K562 (cell line): ENCODE results near the gene HEATR3. TPM values are rescaled to one million over a fixed set of nuclear protein-coding genes. Genes with fewer than 3 reads are reported as not detected.

ENCODE experiments used
- BRF1 ChIP-seq: IDR thresholded peaks from 3 replicates; pipeline ENCODE4 v1.6.1; 2011; ENCODE audit warnings: borderline replicate concordance, mild to moderate bottlenecking; ENCODE audit not compliant: insufficient read length; ENCODE audit errors: extremely low read depth
- DACH1 ChIP-seq: fragments of 450-650 bp; IDR thresholded peaks from 2 replicates; pipeline ENCODE4 v1.6.1; 2018; ENCODE audit not compliant: partially characterized antibody
- EGR1 ChIP-seq: fragments of 450-650 bp; conservative IDR thresholded peaks from 2 replicates; pipeline ENCODE4 v1.6.1; 2017; ENCODE audit warnings: mild to moderate bottlenecking
- KDM4B ChIP-seq, 2 experiments: fragments of 450-650 bp in 1 of 2; sonication (generic) in 1 of 2; IDR thresholded peaks; 2 replicates each; pipeline ENCODE4 v1.6.1; 2016 to 2017; ENCODE audit warnings: borderline replicate concordance in 2 of 2, antibody characterized with exemption in 1 of 2, low read depth in 1 of 2, mild to moderate bottlenecking in 1 of 2
- NCOA6 ChIP-seq: fragments of 450-650 bp; IDR thresholded peaks from 2 replicates; pipeline ENCODE4 v1.6.1; 2017; ENCODE audit warnings: mild to moderate bottlenecking
- PRMT5 ChIP-seq: sonication (generic); formaldehyde crosslinking; IDR thresholded peaks from 2 replicates; pipeline ENCODE4 v1.5.0; 2020; ENCODE audit warnings: missing genetic modification reagents
- SETDB1 ChIP-seq: IDR thresholded peaks from one replicate; pipeline ENCODE4 v1.6.1; 2012; ENCODE audit warnings: low read length, control low read depth, inconsistent platforms
- SNIP1 ChIP-seq: fragments of 450-650 bp; IDR thresholded peaks from 2 replicates; pipeline ENCODE4 v1.7.1; 2017; ENCODE audit warnings: low read depth, mild to moderate bottlenecking
- TAL1 ChIP-seq: fragments of 450-650 bp; IDR thresholded peaks from 2 replicates; pipeline ENCODE4 v1.6.1; 2016; ENCODE audit warnings: mild to moderate bottlenecking
- ZNF431 ChIP-seq: sonication (generic); formaldehyde crosslinking; IDR thresholded peaks from 2 replicates; pipeline ENCODE4 v1.8.0; 2022; ENCODE audit warnings: mild to moderate bottlenecking, missing genetic modification reagents
- polyA plus RNA-seq, 8 experiments: library from polyadenylated mRNA; depleted of rRNA in 4 of 8; stranded (reverse) in 5 of 8; unstranded in 3 of 8; fragments of >200 nt; fragmentation: Nextera tagmentation in 2 of 8; fragmentation: Illumina TruSeq in 1 of 8; extraction: Ambion mirVana in 2 of 8; extraction: Trizol in 1 of 8; gene quantifications; 2 replicates each; pipeline versions ENCODE4 v1.2.1 to v1.2.3, GENCODE V29; 2011 to 2014; ENCODE audit warnings: inconsistent platforms in 1 of 8, missing spikeins in 1 of 8
- total RNA-seq, 7 experiments: library from RNA; depleted of rRNA in 6 of 7; stranded (reverse); fragments of >200 nt in 6 of 7; fragmentation: Illumina TruSeq in 2 of 7; extraction: Trizol in 2 of 7; gene quantifications; 2 replicates each; pipeline versions ENCODE4 v1.2.1 to v1.2.3, GENCODE V29; 2011 to 2021; ENCODE audit warnings: low replicate concordance in 1 of 7
- TF ChIP-seq, protein P1 (sequence below): fragments of 450-650 bp; IDR thresholded peaks from 2 replicates; pipeline ENCODE4 v1.6.1; 2018; ENCODE audit not compliant: partially characterized antibody
- TF ChIP-seq, protein P2 (sequence below): fragments of 200-800 bp; sonication (Bioruptor generic); IDR thresholded peaks from 2 replicates; pipeline ENCODE4 v1.6.1; 2016; ENCODE audit warnings: missing genetic modification characterization, missing compliant biosample characterization
- TF ChIP-seq, protein P3 (sequence below), 3 experiments: IDR thresholded peaks in 2 of 3; conservative IDR thresholded peaks in 1 of 3; 2 replicates each; pipeline ENCODE4 v1.5.1; 2011 to 2012; ENCODE audit warnings: low read length in 3 of 3, mild to moderate bottlenecking in 3 of 3, control low read depth in 2 of 3, improper control_type of control experiment in 1 of 3, inconsistent platforms in 1 of 3, low read depth in 1 of 3, mixed read lengths in 1 of 3, moderate library complexity in 1 of 3; ENCODE audit not compliant: insufficient read depth in 2 of 3
- TF ChIP-seq, protein P4 (sequence below): fragments of 200-800 bp; sonication (Bioruptor generic); IDR thresholded peaks from 2 replicates; pipeline ENCODE4 v1.6.1; 2017; ENCODE audit warnings: missing genetic modification characterization, missing compliant biosample characterization

HEATR3 gene
- total and polyA plus RNA-seq, 9 of the 15 experiments (the other 6 are each of a cell fraction or from before 2014, with no cell fraction given) = 1.7 to 30.2 (median 18.8) TPM

DNA sequence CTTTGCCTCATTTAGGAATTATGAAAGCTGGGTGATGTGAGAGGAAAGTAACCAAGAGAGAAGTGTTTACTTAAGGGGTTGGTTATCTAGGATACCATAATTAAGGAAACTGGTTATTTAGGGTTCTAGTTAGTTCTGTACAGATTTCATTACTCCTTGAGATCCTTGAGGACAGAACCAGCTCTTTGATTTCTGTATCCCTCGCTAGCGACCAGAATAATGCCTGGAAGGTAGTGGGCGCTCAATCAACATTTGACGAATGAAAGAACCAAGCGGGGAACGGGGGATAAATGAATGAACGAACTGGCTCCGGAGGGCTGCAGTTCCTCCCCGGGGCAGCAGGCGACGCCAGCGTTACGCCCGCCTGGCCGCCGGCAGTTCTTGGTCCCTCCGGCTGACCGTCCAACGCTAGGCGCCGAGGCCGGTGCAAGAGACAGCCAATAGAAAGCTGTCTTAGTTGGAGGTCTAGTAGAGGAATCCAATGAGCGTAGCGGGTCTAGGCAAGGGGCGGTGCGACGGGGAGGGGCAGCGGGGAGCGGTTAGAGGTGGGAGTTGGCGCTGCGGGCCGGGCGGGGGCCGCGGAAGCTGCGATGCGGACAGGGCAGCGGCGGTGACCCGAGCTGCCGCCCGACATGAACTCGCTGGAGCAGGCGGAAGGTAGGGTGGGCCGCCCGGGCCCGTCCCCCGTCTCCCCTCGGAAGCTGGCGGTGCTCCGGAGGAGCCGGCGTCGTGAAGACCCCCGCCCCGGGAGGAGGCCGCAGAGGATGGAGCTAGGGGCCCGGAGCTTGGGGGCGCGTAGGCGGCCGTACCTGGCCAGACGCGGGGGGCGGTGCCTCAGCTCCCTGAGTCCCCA, 40.9 kb upstream of the HEATR3 start, which contains the start of gene CNEP1R1 (continued):
- TF ChIP-seq, protein P1, sequence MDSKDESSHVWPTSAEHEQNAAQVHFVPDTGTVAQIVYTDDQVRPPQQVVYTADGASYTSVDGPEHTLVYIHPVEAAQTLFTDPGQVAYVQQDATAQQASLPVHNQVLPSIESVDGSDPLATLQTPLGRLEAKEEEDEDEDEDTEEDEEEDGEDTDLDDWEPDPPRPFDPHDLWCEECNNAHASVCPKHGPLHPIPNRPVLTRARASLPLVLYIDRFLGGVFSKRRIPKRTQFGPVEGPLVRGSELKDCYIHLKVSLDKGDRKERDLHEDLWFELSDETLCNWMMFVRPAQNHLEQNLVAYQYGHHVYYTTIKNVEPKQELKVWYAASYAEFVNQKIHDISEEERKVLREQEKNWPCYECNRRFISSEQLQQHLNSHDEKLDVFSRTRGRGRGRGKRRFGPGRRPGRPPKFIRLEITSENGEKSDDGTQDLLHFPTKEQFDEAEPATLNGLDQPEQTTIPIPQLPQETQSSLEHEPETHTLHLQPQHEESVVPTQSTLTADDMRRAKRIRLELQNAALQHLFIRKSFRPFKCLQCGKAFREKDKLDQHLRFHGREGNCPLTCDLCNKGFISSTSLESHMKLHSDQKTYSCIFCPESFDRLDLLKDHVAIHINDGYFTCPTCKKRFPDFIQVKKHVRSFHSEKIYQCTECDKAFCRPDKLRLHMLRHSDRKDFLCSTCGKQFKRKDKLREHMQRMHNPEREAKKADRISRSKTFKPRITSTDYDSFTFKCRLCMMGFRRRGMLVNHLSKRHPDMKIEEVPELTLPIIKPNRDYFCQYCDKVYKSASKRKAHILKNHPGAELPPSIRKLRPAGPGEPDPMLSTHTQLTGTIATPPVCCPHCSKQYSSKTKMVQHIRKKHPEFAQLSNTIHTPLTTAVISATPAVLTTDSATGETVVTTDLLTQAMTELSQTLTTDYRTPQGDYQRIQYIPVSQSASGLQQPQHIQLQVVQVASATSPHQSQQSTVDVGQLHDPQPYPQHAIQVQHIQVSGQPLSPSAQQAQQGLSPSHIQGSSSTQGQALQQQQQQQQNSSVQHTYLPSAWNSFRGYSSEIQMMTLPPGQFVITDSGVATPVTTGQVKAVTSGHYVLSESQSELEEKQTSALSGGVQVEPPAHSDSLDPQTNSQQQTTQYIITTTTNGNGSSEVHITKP = peak; percentile 59
- TF ChIP-seq ZNF431 (CRISPR knock-in tag) = no peak
- no peak for TF ChIP-seq TAL1
- TF ChIP-seq EGR1 = peak; percentile 80
- no peak for TF ChIP-seq BRF1
- TF ChIP-seq PRMT5 (CRISPR knock-in tag) = no peak
- TF ChIP-seq, protein P2, sequence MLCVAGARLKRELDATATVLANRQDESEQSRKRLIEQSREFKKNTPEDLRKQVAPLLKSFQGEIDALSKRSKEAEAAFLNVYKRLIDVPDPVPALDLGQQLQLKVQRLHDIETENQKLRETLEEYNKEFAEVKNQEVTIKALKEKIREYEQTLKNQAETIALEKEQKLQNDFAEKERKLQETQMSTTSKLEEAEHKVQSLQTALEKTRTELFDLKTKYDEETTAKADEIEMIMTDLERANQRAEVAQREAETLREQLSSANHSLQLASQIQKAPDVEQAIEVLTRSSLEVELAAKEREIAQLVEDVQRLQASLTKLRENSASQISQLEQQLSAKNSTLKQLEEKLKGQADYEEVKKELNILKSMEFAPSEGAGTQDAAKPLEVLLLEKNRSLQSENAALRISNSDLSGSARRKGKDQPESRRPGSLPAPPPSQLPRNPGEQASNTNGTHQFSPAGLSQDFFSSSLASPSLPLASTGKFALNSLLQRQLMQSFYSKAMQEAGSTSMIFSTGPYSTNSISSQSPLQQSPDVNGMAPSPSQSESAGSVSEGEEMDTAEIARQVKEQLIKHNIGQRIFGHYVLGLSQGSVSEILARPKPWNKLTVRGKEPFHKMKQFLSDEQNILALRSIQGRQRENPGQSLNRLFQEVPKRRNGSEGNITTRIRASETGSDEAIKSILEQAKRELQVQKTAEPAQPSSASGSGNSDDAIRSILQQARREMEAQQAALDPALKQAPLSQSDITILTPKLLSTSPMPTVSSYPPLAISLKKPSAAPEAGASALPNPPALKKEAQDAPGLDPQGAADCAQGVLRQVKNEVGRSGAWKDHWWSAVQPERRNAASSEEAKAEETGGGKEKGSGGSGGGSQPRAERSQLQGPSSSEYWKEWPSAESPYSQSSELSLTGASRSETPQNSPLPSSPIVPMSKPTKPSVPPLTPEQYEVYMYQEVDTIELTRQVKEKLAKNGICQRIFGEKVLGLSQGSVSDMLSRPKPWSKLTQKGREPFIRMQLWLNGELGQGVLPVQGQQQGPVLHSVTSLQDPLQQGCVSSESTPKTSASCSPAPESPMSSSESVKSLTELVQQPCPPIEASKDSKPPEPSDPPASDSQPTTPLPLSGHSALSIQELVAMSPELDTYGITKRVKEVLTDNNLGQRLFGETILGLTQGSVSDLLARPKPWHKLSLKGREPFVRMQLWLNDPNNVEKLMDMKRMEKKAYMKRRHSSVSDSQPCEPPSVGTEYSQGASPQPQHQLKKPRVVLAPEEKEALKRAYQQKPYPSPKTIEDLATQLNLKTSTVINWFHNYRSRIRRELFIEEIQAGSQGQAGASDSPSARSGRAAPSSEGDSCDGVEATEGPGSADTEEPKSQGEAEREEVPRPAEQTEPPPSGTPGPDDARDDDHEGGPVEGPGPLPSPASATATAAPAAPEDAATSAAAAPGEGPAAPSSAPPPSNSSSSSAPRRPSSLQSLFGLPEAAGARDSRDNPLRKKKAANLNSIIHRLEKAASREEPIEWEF = no peak
- TF ChIP-seq, protein P3, sequence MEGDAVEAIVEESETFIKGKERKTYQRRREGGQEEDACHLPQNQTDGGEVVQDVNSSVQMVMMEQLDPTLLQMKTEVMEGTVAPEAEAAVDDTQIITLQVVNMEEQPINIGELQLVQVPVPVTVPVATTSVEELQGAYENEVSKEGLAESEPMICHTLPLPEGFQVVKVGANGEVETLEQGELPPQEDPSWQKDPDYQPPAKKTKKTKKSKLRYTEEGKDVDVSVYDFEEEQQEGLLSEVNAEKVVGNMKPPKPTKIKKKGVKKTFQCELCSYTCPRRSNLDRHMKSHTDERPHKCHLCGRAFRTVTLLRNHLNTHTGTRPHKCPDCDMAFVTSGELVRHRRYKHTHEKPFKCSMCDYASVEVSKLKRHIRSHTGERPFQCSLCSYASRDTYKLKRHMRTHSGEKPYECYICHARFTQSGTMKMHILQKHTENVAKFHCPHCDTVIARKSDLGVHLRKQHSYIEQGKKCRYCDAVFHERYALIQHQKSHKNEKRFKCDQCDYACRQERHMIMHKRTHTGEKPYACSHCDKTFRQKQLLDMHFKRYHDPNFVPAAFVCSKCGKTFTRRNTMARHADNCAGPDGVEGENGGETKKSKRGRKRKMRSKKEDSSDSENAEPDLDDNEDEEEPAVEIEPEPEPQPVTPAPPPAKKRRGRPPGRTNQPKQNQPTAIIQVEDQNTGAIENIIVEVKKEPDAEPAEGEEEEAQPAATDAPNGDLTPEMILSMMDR (IDR thresholded peaks at IDR 0.05 in 2 of 3, conservative IDR thresholded peaks at IDR 0.05 in 1 of 3; ENCODE audit: insufficient read depth in 2 of 3, low read depth in 1 of 3, low read length in 3 of 3) = peak; percentile 97 to 100 (median 99)
- no peak for TF ChIP-seq SETDB1
- TF ChIP-seq, protein P4, sequence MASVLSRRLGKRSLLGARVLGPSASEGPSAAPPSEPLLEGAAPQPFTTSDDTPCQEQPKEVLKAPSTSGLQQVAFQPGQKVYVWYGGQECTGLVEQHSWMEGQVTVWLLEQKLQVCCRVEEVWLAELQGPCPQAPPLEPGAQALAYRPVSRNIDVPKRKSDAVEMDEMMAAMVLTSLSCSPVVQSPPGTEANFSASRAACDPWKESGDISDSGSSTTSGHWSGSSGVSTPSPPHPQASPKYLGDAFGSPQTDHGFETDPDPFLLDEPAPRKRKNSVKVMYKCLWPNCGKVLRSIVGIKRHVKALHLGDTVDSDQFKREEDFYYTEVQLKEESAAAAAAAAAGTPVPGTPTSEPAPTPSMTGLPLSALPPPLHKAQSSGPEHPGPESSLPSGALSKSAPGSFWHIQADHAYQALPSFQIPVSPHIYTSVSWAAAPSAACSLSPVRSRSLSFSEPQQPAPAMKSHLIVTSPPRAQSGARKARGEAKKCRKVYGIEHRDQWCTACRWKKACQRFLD (CRISPR knock-in tag) = peak; percentile 72; the same call in 1 of the 2 replicates
- no peak for TF ChIP-seq NCOA6
- peak; percentile 34 for TF ChIP-seq DACH1
- TF ChIP-seq KDM4B (IDR thresholded peaks at IDR 0.05; ENCODE audit: borderline replicate concordance in 2 of 2, low read depth in 1 of 2) = 0 out of 4 replicates have a peak, but pooled peaks of 1 of the 2 experiments have one; percentile 68
- TF ChIP-seq SNIP1 = no peak
